HEK293 (cell line): ENCODE results near the gene HES5.

Experiments used
- CTCF ChIA-PET: fragments of 350-600 bp; formaldehyde crosslinking; extraction: SDS; loops from one replicate; lab custom pipeline; 2021; ENCODE audit warnings: antibody characterized with exemption; lab: Yijun Ruan, JAX
- POLR2A ChIA-PET: fragments of 300-600 bp; formaldehyde crosslinking; extraction: SDS; loops from one replicate; lab custom pipeline; 2020; ENCODE audit warnings: antibody characterized with exemption, inconsistent platforms; lab: Yijun Ruan, JAX
- H3K27ac ChIP-seq: fragments of 200-500 bp; sonication (Bioruptor generic); 2 replicates; pipeline ENCODE4 v1.5.1; 2014; ENCODE audit warnings: low read depth, low read length, control low read depth, inconsistent platforms; ENCODE audit errors: extremely low read depth
- H3K36me3 ChIP-seq, 2 experiments: fragments of 200-500 bp in 1 of 2; sonication (Bioruptor generic) in 1 of 2; 1 replicate in 1 of 2; 2 replicates in 1 of 2; pipeline ENCODE4 v1.5.1; 2014 to 2017; ENCODE audit warnings: inconsistent platforms in 2 of 2, low read length in 2 of 2; ENCODE audit not compliant: control insufficient read depth in 2 of 2, insufficient read depth in 1 of 2
- H3K4me1 ChIP-seq: fragments of 200-500 bp; sonication (Bioruptor generic); 2 replicates; pipeline ENCODE4 v1.5.1; 2014; ENCODE audit warnings: mild to moderate bottlenecking, low read length, inconsistent platforms; ENCODE audit not compliant: control insufficient read depth, insufficient read depth
- H3K4me3 ChIP-seq: 2 replicates; pipeline ENCODE4 v1.5.1; 2011; ENCODE audit warnings: low read depth, mild to moderate bottlenecking, control low read depth, low read length, moderate library complexity
- H3K9me3 ChIP-seq: fragments of 200-500 bp; sonication (Bioruptor generic); 2 replicates; pipeline ENCODE4 v1.5.1; 2014; ENCODE audit warnings: low read depth, low read length, inconsistent platforms; ENCODE audit not compliant: control insufficient read depth, insufficient read depth
- CTCF ChIP-seq: fragments of 450-650 bp; formaldehyde crosslinking; IDR thresholded peaks from 2 replicates; pipeline ENCODE4 v1.5.1; 2016; ENCODE audit warnings: missing biosample characterization, missing genetic modification characterization
- GLIS1 ChIP-seq: fragments of 450-650 bp; formaldehyde crosslinking; IDR thresholded peaks from 2 replicates; pipeline ENCODE4 v1.5.1; 2016; ENCODE audit warnings: missing biosample characterization, missing genetic modification characterization
- GLIS2 ChIP-seq: fragments of 450-650 bp; formaldehyde crosslinking; IDR thresholded peaks from 2 replicates; pipeline ENCODE4 v1.5.1; 2016; ENCODE audit warnings: missing biosample characterization, missing genetic modification characterization
- HIC1 ChIP-seq: fragments of 450-650 bp; formaldehyde crosslinking; IDR thresholded peaks from 2 replicates; pipeline ENCODE4 v1.5.1; 2016; ENCODE audit warnings: missing biosample characterization, missing genetic modification characterization
- MYNN ChIP-seq: fragments of 450-650 bp; formaldehyde crosslinking; IDR thresholded peaks from 2 replicates; pipeline ENCODE4 v1.5.1; 2016; ENCODE audit warnings: missing biosample characterization, missing genetic modification characterization, borderline replicate concordance
- WT1 ChIP-seq: fragments of 450-650 bp; formaldehyde crosslinking; IDR thresholded peaks from 2 replicates; pipeline ENCODE4 v1.5.1; 2016; ENCODE audit warnings: missing biosample characterization, missing genetic modification characterization
- YY1 ChIP-seq: fragments of 450-650 bp; formaldehyde crosslinking; IDR thresholded peaks from 2 replicates; pipeline ENCODE4 v1.5.1; 2018; ENCODE audit warnings: missing biosample characterization, missing genetic modification characterization
- YY2 ChIP-seq: fragments of 450-650 bp; formaldehyde crosslinking; IDR thresholded peaks from 2 replicates; pipeline ENCODE4 v1.5.1; 2016; ENCODE audit warnings: missing biosample characterization, missing genetic modification characterization
- ZBTB1 ChIP-seq: fragments of 450-650 bp; formaldehyde crosslinking; IDR thresholded peaks from 2 replicates; pipeline ENCODE4 v1.5.1; 2016; ENCODE audit warnings: missing biosample characterization, missing genetic modification characterization
- ZFHX2 ChIP-seq: fragments of 450-650 bp; formaldehyde crosslinking; conservative IDR thresholded peaks from 2 replicates; pipeline ENCODE4 v1.5.1; 2016; ENCODE audit warnings: missing biosample characterization, missing genetic modification characterization
- ZIC2 ChIP-seq: fragments of 450-650 bp; formaldehyde crosslinking; IDR thresholded peaks from 2 replicates; pipeline ENCODE4 v1.5.1; 2016; ENCODE audit warnings: missing biosample characterization, missing genetic modification characterization
- ZNF175 ChIP-seq: fragments of 450-650 bp; formaldehyde crosslinking; IDR thresholded peaks from 2 replicates; pipeline ENCODE4 v1.5.1; 2016; ENCODE audit warnings: missing biosample characterization, missing genetic modification characterization
- ZNF214 ChIP-seq: fragments of 450-650 bp; formaldehyde crosslinking; IDR thresholded peaks from 2 replicates; pipeline ENCODE4 v1.5.1; 2017; ENCODE audit warnings: missing biosample characterization, mild to moderate bottlenecking, missing genetic modification characterization, borderline replicate concordance
- ZNF266 ChIP-seq: fragments of 450-650 bp; formaldehyde crosslinking; IDR thresholded peaks from 2 replicates; pipeline ENCODE4 v1.5.1; 2016; ENCODE audit warnings: missing biosample characterization, missing genetic modification characterization, low read depth
- ZNF292 ChIP-seq: fragments of 450-650 bp; formaldehyde crosslinking; IDR thresholded peaks from 2 replicates; pipeline ENCODE4 v1.5.1; 2016; ENCODE audit warnings: low read depth, missing biosample characterization, missing genetic modification characterization, borderline replicate concordance
- ZNF350 ChIP-seq: fragments of 450-650 bp; formaldehyde crosslinking; IDR thresholded peaks from 2 replicates; pipeline ENCODE4 v1.5.0; 2017; ENCODE audit warnings: missing biosample characterization, mild to moderate bottlenecking, missing genetic modification characterization
- ZNF488 ChIP-seq: fragments of 450-650 bp; formaldehyde crosslinking; IDR thresholded peaks from 2 replicates; pipeline ENCODE4 v1.5.1; 2016; ENCODE audit warnings: missing biosample characterization, missing genetic modification characterization
- ZNF530 ChIP-seq: fragments of 450-650 bp; formaldehyde crosslinking; IDR thresholded peaks from 2 replicates; pipeline ENCODE4 v1.5.1; 2016; ENCODE audit warnings: low read depth, missing biosample characterization, missing genetic modification characterization
- ZNF549 ChIP-seq: fragments of 450-650 bp; IDR thresholded peaks from 2 replicates; pipeline ENCODE4 v1.5.1; 2018; ENCODE audit warnings: missing biosample characterization, missing genetic modification characterization, mild to moderate bottlenecking, inconsistent platforms, moderate library complexity
- ZNF560 ChIP-seq: fragments of 450-650 bp; formaldehyde crosslinking; IDR thresholded peaks from 2 replicates; pipeline ENCODE4 v1.5.1; 2017; ENCODE audit warnings: missing biosample characterization, missing genetic modification characterization, borderline replicate concordance
- ZNF580 ChIP-seq: fragments of 450-650 bp; formaldehyde crosslinking; IDR thresholded peaks from 2 replicates; pipeline ENCODE4 v1.5.1; 2016; ENCODE audit warnings: missing biosample characterization, missing genetic modification characterization
- ZNF747 ChIP-seq: fragments of 450-650 bp; formaldehyde crosslinking; IDR thresholded peaks from 2 replicates; pipeline ENCODE4 v1.5.1; 2016; ENCODE audit warnings: missing biosample characterization, missing genetic modification characterization
- ZNF768 ChIP-seq: fragments of 450-650 bp; formaldehyde crosslinking; IDR thresholded peaks from 2 replicates; pipeline ENCODE4 v1.5.1; 2018; ENCODE audit warnings: missing biosample characterization, mild to moderate bottlenecking, missing genetic modification characterization
- ZNF777 ChIP-seq: fragments of 450-650 bp; formaldehyde crosslinking; IDR thresholded peaks from 2 replicates; pipeline ENCODE4 v1.5.1; 2017; ENCODE audit warnings: missing biosample characterization, missing genetic modification characterization, borderline replicate concordance
- ZNF791 ChIP-seq: fragments of 450-650 bp; formaldehyde crosslinking; IDR thresholded peaks from 2 replicates; pipeline ENCODE4 v1.5.1; 2016; ENCODE audit warnings: missing biosample characterization, missing genetic modification characterization
- ZSCAN18 ChIP-seq: fragments of 450-650 bp; formaldehyde crosslinking; IDR thresholded peaks from 2 replicates; pipeline ENCODE4 v1.5.1; 2016; ENCODE audit warnings: missing biosample characterization, missing genetic modification characterization
- ZSCAN23 ChIP-seq: fragments of 450-650 bp; formaldehyde crosslinking; IDR thresholded peaks from 2 replicates; pipeline ENCODE4 v1.5.1; 2016; ENCODE audit warnings: missing biosample characterization, missing genetic modification characterization

The HES5 gene

GRCh38 chr1:2561898-2562895 lies 32.1 kb upstream of the HES5 start:
- no peaks in the 10 kb centered on the region for H3K4me1 ChIP-seq
- H3K27ac ChIP-seq, result no peak overlapping the region
- no peaks in the 10 kb centered on the region for H3K9me3 ChIP-seq
- TF ChIP-seq HIC1 (tag by site-specific recombination), result no peak
- TF ChIP-seq ZSCAN23, result no peak
- no peak for TF ChIP-seq ZNF580 (tag by site-specific recombination)
- 0 out of 2 replicates have a peak, but pooled peaks have one; percentile 25 for TF ChIP-seq GLIS2 (tag by site-specific recombination)
- peak; percentile 40; the same call in 1 of the 2 replicates for TF ChIP-seq CTCF (tag by site-specific recombination)
- peak; percentile 99 for TF ChIP-seq GLIS1 (tag by site-specific recombination)
- TF ChIP-seq ZIC2 (tag by site-specific recombination), result peak; percentile 59
- H3K4me3 ChIP-seq, result no peak overlapping the region
- POLR2A ChIA-PET, result interaction anchor here (1.2 kb wide), 1 partner anchor 15 kb away, joined by 3 read pairs; no protein-coding TSS in a partner anchor
- CTCF ChIA-PET, result interaction anchor here (0.6 to 2.6 kb wide), 7 partner anchors 11 to 233 kb away, joined by 3 to 12 read pairs (median 3); no protein-coding TSS in a partner anchor
- H3K36me3 ChIP-seq, result no peaks in the 10 kb centered on the region

GRCh38 chr1:2561446-2561845 lies 31.4 kb upstream of the HES5 start:
- H3K4me1 ChIP-seq, result no peaks in the 10 kb centered on the region
- H3K36me3 ChIP-seq, result no peaks in the 10 kb centered on the region
- no peaks in the 10 kb centered on the region for H3K9me3 ChIP-seq
- TF ChIP-seq YY2 (tag by site-specific recombination) (no peak), ZNF266 (tag by site-specific recombination) (no peak), ZBTB1 (tag by site-specific recombination) (no peak), ZNF175 (tag by site-specific recombination) (no peak), YY1 (no peak), ZNF560 (tag by site-specific recombination) (no peak), ZSCAN18 (tag by site-specific recombination) (no peak), ZNF214 (tag by site-specific recombination) (no peak), WT1 (tag by site-specific recombination) (no peak), ZNF549 (tag by site-specific recombination) (no peak), ZNF292 (no peak), ZNF777 (no peak), ZNF768 (tag by site-specific recombination) (no peak), ZNF530 (no peak), ZNF747 (tag by site-specific recombination) (no peak), MYNN (no peak), ZNF350 (no peak), ZNF488 (tag by site-specific recombination) (no peak), ZFHX2 (tag by site-specific recombination) (no peak), ZNF791 (tag by site-specific recombination) (no peak)
- TF ChIP-seq, all 188 proteins: peak for 0
- ChIA-PET CTCF (interaction anchor here (0.6 to 2.6 kb wide), 6 partner anchors 11 to 234 kb away, joined by 3 to 12 read pairs (median 4); no protein-coding TSS in a partner anchor), POLR2A (interaction anchor here (1.2 kb wide), 1 partner anchor 14 kb away, joined by 3 read pairs; no protein-coding TSS in a partner anchor)
- Histone ChIP-seq H3K27ac (no peak overlapping the region), H3K4me3 (no peak overlapping the region)
